Measurements from ENCODE around the gene CDH23.

GRCh38 chr10:71366690-71367089 lies 30.0 kb upstream of the CDH23 start:
- TF ChIP-seq, protein P1, sequence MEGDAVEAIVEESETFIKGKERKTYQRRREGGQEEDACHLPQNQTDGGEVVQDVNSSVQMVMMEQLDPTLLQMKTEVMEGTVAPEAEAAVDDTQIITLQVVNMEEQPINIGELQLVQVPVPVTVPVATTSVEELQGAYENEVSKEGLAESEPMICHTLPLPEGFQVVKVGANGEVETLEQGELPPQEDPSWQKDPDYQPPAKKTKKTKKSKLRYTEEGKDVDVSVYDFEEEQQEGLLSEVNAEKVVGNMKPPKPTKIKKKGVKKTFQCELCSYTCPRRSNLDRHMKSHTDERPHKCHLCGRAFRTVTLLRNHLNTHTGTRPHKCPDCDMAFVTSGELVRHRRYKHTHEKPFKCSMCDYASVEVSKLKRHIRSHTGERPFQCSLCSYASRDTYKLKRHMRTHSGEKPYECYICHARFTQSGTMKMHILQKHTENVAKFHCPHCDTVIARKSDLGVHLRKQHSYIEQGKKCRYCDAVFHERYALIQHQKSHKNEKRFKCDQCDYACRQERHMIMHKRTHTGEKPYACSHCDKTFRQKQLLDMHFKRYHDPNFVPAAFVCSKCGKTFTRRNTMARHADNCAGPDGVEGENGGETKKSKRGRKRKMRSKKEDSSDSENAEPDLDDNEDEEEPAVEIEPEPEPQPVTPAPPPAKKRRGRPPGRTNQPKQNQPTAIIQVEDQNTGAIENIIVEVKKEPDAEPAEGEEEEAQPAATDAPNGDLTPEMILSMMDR (IDR thresholded peaks at IDR 0.05; ENCODE audit: poor library complexity), result no peak
- TF ChIP-seq EZH2phosphoT487 (IDR thresholded peaks at IDR 0.05; ENCODE audit: low read depth, severe bottlenecking, unreplicated experiment), result no peak
